Umbilical cord (tissue), 2 donors: ENCODE results near the gene CDC25C. TPM values are rescaled to one million over a fixed set of nuclear protein-coding genes. Genes with fewer than 3 reads are reported as not detected.

Experiments
- DNase-seq: peaks from one replicate; pipeline ENCODE4 v3.0.0-alpha.2; 2015; ENCODE audit warnings: low spot score
- total RNA-seq: library from RNA; depleted of rRNA; stranded (reverse); fragments of >200 nt; gene quantifications from one replicate; pipeline ENCODE4 v1.2.3, GENCODE V29; 2014; ENCODE audit warnings: low replicate concordance; ENCODE audit not compliant: insufficient read depth

Gene CDC25C
- 2.2 TPM for total RNA-seq

DNA sequence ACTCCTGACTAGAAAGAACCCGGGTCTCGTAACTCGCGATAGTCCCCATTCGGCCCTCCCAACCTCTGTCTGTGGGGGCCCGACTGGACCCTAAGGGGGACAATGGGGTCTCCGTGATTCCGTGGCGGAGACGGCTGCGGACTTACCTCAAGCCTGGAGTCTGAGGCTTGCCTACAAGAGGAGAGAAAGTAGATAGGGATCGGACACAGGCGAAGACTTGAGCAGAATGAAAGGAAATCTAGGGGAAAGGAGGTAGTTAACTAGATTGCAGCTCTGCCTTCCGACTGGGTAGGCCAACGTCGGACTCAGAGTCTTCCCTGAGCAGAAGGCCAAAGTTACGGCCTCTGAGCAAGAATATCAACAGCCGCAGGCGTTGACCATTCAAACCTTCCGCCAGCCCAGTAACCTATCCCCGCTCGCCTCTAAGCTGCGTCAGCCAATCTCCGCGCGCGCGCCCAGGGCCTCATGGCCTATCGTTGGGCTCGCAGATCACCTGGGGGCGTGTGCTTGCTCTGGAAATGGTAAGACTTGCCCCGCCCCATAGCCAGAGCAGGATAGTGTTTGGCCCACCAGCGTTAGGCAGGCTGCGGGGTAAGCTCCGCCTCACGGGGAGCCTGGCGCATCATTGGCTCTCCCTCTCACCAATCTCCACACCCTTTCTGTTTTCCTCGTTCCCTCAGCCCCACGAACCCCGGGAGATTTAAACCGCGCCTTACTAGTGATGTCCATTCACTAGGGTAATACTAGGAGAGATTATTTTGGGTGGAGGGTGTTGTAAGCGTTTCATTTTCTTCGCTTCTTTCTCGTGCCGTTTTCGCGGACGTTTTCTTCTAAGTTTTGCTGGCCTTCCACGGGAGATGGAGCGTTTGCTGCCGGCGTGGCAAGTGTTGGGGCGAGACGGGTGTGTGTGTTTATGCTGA is at the start of gene CDC25C:
Gene CDC25C (minus strand): TSS at position 356 of the 920 bp plus-strand sequence. CDS start 624 bp downstream, outside the sequence.
- DNase-seq, result peak; percentile 100

DNA sequence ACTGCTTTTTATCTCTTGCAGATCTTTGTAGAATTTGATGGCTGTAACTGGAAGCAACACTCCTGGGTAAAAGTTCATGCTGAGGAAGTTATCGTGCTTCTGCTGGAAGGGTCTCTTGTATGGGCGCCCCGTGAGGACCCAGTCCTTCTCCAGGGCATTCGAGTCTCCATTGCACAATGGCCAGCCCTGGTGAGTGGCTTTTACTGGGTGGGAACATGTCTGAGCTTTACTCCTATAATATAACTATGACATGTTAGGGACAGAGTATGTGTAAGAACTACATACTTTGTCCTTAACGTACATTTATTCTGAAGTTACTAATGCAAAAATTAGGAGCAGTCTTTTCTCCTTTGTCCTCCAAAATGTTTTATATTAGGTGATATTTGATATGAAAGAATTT is 41.0 kb upstream of the CDC25C start:
- no peak for DNase-seq

DNA sequence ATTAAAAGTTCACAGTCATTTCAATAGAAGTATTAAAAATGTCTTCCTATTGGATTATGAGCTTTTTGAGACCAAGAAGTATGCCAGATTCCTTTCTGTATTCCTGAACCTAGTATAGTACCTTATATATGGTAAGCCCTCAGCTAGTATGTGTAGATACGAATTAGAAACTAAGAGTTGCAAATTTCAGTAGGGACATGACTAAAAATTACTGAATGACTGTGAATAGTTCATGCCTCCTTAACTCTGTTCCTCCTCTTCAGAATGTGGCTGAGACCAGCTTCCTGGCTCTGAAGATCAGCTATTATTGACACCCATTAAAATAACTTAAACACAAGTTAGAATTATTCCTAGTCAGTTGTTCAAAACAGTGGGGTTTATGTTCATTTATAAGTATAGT is 40.6 kb upstream of the CDC25C start:
- no peak for DNase-seq

DNA sequence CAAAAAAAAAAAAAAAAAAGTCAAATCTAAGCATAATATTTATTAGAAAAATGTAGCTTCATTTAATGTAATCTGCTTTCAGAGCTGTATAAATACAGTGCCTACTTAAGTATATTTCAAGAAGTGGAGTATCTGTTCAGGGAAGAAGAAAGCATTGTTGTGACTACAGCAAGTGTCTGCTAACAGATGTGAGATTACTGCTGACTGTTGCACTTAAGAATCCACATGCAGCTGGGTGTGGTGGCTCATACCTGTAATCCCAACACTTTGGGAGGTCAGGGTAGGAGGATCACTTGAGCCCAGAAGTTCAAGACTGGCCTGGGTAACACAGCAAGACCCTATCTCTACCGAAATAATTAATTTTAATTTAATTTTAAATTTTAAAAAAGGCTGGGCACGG is 39.9 kb upstream of the CDC25C start:
- DNase-seq, result no peak

DNA sequence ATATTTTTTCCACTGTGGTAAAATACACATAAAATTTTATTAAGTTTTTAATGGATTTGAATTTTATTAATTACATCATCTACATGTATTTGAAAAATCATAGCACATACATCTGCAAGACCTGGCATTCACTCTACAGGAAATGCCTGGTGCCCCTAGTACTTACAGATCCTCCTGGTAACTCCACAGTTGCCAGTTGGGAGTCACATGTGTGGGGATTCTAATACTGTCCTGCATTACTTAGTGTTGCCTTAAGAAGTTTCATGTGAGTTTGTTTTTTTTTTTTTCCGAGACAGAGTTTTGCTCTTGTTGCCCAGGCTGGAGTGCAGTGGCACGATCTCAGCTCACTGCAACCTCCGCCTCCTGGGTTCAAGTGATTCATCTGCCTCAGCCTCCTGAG is 38.9 kb upstream of the CDC25C start:
- no peak for DNase-seq

DNA sequence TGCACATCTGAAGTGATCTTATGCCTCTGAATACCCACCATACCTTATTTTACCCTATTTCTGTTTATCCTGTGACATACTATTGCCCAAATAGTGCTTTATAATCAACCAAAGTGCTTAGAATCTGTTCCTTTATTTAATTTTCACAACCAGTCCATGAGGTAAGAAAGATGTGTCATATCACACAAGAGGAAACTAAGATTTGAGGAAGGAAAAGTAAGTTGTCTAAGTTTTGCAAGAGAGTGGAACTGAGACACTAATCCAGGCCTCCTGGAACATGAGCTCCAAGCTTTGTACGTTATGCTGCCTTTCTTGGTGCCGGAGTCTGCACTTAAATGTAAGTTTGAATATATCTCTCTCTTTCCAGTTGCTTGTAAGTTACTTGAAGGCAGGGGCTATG is 38.1 kb upstream of the CDC25C start:
- peak; percentile 71 for DNase-seq

DNA sequence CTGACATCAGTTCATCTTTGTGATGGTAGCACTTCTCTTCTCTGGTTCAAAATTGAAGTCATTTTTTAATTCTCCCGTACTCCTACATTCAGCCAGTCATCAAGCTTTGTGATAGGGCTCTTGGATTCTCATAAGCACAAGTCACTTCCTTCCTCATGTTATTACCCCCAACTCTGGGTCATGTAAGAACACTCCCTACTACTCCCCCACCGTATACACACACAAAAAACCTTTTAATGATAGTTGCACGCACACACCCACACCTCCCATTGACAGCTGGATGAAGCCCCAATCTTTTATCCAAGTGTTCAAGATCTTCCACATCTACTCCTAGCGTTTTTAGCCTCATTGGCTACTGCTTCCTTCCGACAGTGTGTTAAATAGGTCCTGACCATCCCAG is 37.7 kb upstream of the CDC25C start:
- no peak for DNase-seq

DNA sequence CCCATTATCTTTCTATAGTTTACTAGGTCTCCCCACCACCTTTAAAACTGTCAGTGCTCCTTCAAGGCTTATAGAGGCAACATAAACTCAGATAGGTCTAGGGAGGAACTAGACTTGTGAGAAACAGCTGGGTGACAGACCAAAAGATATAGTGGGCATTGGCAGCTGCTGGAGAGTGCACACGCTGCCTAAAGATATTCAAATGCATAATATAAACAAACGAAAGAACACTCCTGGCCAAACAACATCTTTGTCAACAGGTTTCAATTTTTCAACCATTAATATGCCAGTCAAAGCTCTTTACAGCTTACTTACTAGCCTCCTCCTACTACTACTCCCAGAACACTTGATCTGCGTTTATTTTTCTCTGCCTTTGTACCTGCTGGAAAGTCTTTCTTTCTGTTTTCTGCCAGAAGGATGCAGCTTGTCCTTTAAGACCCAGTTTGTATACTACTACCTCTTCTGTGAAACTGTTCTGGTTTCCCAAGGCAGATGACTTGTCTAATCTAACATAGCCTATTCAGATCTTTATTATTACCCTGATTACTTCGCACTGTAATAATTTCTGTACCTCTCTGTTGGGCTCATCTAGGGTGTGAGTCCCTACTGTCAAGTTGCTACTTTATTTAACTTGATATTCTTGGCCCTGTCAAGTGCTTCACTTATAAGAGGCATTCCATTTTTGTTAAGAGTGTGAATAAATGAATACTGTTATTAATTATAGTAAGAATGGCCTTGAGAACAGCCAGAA is 35.2 kb upstream of the CDC25C start:
- DNase-seq, result no peak

DNA sequence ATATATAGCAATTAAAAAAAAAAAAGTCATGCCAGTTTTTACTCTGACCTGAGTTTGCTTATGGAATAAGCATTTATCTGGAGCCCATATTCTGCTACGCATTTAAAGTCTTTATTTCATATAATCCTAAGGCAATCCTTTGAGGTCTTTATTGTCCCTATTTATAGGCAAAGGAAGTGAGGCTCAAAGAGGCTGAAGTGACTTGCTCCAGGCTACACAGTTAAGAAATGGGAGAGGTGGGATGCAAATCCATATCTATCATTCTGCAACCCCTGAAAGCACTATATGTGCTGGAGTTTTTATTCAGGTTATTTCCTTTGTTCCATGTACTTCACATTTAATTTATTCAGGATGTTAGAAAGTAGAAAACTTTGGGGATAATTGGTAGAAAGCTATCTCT is 33.0 kb upstream of the CDC25C start:
- no peak for DNase-seq

DNA sequence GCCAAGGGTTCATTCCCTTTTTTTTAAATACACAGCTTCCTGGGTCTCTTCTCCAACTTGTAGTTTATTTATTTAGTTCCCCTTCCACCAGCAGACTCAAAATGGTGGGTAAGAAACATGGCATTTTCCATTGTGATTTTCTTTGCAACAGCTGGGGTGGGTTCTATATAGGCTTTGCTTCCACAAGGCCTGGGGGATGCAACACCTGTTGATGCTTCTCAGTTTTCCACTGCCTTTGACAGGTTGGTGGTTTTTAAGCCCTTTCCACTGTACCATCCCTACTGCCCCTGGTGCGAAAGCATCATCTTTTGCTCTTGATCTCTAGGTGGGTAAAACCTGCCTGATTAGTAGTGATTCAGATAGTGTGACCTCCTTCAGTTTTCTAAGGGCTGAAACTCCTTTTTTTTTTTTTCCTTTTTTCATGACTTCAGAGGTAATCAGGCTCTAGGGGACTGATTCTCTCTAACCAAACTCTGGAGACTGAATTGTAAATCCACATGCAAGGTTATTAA is 29.4 kb upstream of the CDC25C start:
- no peak for DNase-seq

DNA sequence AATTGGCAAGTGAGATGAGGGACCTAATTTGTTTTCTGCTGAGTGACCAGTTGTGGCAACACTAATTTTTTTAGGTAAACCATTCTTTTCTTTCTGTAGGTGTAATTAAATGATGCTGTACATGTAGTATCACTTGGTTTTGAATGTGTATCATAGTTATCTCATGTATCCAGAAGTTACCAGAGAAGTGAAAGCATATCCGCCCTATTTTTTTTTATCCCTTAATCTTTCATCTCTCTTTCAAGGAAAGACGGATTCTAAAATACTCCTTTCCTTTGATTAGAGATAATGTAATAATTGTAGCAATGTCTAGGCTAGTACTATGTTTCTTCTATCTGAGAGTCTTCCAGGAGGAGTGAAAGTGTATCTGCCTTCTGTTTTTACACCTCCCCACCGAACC is 28.0 kb upstream of the CDC25C start:
- no peak for DNase-seq

DNA sequence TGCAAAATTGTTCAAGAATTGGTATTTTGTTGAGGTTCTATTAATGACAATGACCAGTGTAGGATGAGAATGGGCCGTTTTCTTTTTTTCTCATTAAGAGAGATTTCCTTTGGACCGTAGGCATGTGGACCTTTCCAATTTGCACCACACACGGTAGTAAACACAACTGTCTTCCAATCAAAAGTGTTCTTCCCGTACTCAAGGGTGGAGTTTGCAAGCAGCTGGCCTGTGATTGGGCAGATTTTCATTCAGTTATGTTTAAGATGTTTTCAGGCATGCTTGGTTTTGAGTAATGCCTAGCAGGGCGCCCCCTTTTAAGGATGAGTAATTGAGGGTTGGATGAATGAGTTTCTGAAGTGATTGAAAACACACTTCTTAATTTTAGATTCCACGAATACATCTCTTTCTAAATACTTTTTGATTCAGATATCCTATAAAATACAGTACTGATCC is 23.3 kb upstream of the CDC25C start:
- peak; percentile 74 for DNase-seq

DNA sequence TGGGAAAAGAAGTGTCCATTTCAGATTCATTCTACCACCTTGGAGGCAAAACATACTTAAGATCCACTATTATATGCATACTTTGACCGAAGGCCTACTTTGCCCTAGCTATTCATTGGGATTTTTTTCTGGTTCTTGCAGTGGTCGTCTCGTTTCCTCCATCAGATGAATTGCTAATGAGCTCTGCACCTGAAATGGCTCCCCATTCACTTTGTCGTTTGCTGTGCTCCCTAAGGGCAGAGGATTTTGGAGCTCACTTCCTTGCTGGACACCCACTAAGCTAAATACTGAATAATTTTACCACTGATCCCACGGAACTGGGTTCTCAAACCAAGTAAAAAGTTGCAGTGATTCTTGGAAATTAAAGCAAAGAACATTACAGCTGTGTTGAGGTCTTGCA is 22.8 kb upstream of the CDC25C start:
- DNase-seq, result no peak

DNA sequence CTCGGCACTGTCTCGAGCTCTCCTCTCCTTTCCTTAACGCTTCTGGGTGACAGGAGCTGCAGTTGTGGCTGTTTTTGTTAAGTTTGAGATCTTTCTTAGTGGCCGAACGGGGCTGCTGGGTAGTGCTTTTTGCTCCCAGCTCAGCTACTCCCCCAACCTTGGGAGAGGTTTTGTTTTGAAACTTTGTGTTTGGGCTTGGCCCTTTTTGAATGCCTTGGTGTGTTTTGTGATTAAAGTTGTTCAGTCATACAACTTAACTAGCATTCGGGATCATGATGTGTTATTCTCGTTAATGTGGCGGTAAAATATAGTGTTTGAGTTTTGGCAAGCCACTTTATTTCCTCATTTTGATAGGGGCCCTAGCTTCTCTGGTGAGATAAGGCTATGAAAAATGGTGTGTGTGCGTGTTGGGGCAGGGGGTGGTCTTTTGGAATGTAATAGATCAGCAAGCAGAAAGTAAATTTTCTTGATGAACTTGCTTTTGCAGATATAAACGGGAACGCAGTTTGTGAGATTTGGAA is 22.0 kb upstream of the CDC25C start:
- DNase-seq, result no peak

DNA sequence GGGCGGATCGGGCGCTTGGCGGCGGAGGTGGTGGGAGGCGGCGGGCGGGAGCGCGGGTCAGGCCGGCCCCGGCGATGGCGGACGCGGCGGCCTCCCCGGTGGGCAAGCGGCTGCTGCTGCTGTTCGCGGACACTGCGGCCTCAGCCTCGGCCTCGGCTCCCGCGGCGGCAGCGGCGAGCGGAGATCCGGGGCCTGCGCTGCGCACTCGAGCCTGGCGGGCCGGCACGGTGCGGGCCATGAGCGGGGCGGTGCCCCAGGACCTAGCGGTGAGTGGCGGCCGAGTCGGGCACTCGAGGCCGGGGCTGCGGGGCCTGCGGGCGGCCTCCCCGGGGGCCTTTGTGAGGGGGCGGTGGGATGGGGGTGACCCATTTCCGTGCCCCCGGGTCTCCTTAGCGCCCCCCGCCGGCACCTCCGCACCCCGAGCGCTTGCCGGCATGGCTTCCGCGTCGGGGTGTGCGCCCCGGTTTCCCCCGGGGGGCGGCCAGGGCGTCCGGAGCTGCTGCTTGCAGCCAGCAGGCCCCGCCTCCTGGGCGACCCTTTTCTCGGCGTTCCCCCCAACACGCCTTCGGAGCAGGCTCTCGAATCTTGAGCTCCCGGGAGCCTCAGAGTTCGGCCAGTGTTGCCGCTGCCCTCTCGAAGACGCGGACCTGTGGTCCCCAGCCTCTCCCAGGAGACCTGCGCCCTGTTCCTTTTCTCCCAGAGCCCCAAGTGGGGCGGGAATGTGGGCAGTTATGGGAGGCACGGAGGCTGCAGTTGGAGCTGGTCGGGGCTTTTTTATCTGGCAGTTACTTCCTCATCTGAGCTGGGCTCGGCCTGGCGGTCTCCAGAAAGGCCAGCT is 21.3 kb upstream of the CDC25C start:
- peak; percentile 84 for DNase-seq

DNA sequence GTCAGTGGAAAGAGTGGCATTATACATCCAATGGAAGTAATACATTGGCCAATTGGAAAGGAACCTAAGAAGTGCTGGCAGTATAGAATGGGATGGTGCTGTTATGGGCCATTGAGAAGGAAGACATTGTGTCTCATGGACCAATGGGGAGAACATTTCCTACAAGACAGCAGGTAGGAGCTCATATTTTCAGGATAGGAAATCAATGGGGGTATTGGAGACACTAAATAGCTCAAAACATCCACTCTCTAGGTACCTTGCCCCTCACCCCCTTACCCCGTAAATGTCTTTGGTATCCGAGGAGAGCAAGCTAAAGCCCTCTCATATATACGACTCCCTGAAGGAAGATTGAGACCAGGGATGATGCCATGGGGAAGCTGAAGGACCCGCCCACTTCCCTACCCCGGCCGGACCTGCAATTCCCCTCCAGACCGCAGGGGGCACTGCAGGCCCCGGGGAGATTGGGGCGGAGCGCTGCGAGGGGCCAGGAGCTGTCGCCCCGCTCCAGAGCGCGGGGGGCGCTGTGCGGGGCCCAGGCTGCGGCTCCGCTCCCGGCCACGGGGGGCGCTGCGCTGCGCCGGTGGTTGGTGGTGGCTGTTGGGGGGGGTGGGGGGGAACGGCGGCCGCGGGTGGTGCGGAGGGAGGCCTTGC is 20.6 kb upstream of the CDC25C start, which contains the start of gene KDM3B:
Gene KDM3B (plus strand): TSS at position 615 of the 651 bp plus-strand sequence. CDS start 111 bp downstream, outside the sequence.
- peak; percentile 79 for DNase-seq

DNA sequence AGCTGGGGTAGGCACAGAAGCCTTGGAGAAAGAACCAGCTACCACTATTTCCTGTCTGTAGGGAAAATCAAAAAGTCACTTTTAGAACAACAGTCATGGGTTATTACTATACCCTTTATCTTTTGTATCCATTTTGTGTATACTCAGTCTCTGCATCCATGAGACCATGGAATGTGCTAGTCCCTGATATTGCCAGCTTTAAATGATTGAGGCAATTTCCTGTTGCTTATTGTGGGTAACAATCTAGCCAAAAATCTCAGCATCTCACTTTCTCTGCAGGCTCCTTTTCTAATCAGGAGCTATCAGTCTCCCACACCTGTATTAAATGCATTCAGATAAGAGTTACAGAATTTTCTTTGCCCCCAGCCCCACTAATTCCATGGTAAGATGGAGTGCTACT is 19.9 kb upstream of the CDC25C start:
- DNase-seq, result no peak

DNA sequence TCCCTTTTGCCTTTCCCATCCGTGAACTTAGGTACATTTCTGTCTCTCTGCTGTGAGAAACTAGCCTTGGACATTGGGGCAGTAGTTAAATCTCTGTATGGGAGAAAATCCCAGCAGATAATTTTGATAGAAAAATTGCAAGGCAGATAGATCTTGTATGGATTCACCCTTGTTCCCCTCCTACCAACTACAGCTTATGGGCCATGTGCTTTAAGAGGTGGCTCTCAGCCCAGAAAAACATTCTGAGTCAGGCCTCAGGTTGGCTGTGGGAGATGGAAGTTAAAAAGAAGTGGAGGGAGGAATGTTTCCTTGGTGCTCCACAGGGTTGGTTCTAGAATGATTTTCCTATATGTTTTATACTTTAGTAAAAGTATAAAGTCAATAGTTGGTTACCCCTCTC is 19.5 kb upstream of the CDC25C start:
- DNase-seq, result peak; percentile 56

DNA sequence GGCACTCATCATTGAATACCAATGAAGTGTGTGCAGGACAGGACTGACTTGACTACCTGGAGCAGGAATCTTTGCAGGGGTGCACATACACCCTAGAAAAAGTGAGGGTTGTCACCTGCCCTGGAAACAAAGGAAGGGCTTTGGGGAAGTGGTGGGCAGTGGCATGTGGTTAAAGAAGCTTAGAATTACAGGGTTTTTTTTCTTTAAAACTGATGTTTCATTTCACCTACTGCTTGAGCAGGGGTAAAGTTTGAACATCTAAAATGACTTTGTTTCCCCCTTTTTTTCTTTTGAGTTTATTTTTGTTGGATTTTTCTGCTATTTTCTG is 18.9 kb upstream of the CDC25C start:
- DNase-seq, result no peak

DNA sequence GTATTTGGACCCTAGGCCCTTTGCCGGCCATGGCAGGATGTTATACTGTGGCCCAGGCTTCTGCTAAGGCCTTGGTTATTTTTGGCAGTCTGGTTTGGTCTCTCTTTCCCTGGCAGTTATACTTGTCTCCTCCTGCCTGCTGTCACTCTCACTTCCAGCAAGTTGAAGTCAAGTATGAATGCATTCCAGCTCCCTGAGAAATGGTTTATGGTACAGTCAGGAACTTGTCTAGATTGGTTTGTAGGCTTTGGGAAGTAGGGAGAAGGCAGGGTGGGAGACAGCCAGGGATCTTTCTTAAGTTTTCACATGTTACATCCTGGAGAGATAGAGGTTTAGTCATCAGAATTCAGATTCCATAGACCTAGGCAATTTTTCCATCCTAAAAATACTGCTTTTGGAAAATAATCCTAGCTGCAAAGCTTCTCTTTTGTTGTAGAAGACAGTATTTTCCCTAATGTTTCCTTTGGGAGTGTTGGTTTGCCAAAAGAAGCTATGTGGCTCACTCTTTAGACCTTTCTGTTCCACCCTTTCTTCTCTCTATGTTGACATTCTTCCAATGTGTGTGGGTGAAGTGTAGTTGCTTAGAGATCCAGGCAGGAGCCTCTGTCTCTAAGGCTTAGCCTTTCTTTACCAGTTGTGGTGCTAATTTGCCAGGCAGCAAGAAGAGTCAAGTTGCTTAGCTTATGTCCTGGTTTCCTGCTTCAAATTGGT is 18.4 kb upstream of the CDC25C start:
- DNase-seq, result no peak
